Left ventricle myocardium superior (tissue), 1 donor: Measurements from ENCODE around the gene ERN1. TPM values are rescaled to one million over a fixed set of nuclear protein-coding genes. Genes with fewer than 3 reads are reported as not detected.
A peak's percentile ranks its signal among the peaks of the same experiment; 100 is the strongest.

ENCODE experiments used
- ATAC-seq: fragments of 200-7000 bp; cut with Tn5 transposase; one replicate; pipeline ENCODE4 v1.9.1; 2020; ENCODE audit warnings: mild to moderate bottlenecking, moderate library complexity
- DNase-seq: peaks from one replicate; pipeline ENCODE4 v3.0.0-alpha.2; 2020
- intact Hi-C: fragments of 100-400 bp; cut with micrococcal nuclease; formaldehyde crosslinking; loops from one replicate; pipeline ENCODE4 v1.11.0; 2022
- total RNA-seq: library from RNA; stranded (reverse); fragmentation: NEBNext Ultra II Directional; extraction: Animal tissue kit (Norgen Biotek cat#: 25700); gene quantifications from one replicate; pipeline ENCODE4 v1.2.1, GENCODE V29; 2021
- donor health status: DM: no; HTN: yes; CAD: no; lungs with severe emphysema.

The ERN1 gene
- total RNA-seq, 1 donor from 2014 or later, result 9.0 TPM

DNA sequence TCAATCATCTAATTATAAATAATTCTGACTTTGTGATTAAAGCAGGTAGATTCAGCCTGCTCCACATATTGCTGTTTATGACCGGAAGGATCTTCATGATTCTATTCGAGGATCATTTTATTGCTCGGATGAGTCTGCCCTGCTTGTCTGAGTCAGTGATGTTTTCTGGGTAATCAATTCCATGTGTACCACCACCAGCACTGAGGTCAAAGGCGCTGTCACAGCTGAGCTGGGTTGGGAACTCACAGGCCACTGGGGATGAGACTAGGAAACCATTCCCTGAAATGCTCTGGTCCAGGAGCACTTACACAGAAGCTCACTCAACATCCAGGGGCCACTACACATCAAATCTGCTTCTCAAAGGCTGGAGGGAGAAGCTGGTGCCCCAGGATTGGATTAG, 30.4 kb upstream of the ERN1 start:
- no peak for DNase-seq
- ATAC-seq, result no peak
- intact Hi-C loops, result loop anchor here (5.0 kb wide), 1 partner anchor 67 kb away; no protein-coding TSS in a partner anchor

DNA sequence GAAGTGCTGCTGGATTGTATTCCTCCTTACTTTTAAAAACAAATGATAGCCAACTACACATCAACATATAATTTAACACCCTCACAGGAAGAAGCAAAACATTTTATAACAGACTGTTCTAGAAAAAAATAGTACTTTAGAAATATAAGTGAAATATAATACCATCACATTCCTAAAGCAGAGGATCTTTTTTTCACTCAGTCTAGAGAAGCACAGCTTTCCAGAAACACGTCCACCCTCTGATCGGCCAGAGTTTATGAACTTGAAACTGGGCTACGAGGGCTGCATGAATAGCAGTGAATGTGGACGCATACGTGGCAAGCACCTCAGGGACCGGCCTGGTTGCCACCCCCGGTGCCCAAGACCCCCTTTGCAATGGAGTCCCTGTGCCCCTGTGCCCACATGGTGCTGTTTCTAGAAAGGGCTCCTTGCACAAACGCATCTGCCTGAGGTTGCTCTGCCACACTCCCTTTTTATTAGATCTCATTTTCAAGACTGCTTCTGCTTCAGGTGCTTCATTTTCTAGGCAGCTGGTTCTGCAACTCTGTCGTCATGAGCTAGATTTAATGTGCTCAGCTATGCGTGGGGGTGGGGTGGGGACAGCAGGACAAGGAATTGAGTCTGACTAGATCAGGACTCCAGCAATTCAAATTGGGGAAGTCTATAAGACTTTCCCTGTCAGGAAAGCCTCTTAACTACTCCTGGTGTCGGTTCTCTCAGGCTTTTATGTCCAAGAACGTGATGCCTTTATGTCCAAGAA, 29.1 kb upstream of the ERN1 start:
- no peak for DNase-seq
- ATAC-seq, result no peak
- intact Hi-C loops, result no loop called here

DNA sequence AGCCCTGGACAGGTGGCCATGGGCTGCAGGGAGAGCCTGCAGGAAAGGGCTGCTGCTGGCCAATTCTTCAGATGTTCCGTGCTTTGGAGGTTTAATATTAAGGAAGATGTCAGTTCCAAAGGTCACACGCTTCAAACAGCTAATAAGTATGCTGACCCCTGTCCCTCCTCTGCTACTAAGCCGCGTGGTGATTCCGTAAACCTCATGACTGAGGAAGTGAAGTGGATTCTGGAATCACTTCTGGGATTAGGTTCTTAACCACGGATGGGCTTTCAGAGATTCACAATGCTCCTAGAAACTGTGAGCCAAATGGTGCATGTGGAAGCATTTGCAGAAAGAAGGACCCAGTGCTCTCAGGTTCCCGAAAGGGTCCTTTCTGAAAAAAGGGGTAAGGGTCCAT, 28.5 kb upstream of the ERN1 start:
- no peak for ATAC-seq
- DNase-seq, result no peak
- intact Hi-C loops, result no loop called here

GRCh38 chr17:64157669-64158180, 27.8 kb upstream of the ERN1 start:
- DNase-seq (no peak), ATAC-seq (no peak)
- intact Hi-C loops, result no loop called here

DNA sequence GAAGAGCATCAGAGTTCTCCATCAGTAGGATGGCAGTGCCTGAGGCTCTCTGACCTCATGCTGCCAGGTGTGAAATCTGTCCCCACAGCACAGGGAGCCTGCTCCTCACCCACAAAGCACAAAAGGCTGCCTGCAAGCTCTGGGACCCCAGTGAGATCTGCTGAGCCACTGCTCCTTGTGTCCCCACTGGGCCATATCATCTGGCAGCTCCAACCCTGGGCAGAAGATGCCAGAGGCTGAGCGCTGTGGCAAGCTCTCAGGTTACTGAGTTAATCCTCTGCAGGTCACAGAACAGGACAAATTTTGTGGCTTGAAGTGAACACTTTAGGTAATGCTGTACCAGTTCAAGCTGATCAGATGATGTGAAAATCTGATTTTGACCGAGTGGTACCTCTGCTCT, 26.7 kb upstream of the ERN1 start:
- intact Hi-C loops, result no loop called here
- peak; percentile 59 for DNase-seq

DNA sequence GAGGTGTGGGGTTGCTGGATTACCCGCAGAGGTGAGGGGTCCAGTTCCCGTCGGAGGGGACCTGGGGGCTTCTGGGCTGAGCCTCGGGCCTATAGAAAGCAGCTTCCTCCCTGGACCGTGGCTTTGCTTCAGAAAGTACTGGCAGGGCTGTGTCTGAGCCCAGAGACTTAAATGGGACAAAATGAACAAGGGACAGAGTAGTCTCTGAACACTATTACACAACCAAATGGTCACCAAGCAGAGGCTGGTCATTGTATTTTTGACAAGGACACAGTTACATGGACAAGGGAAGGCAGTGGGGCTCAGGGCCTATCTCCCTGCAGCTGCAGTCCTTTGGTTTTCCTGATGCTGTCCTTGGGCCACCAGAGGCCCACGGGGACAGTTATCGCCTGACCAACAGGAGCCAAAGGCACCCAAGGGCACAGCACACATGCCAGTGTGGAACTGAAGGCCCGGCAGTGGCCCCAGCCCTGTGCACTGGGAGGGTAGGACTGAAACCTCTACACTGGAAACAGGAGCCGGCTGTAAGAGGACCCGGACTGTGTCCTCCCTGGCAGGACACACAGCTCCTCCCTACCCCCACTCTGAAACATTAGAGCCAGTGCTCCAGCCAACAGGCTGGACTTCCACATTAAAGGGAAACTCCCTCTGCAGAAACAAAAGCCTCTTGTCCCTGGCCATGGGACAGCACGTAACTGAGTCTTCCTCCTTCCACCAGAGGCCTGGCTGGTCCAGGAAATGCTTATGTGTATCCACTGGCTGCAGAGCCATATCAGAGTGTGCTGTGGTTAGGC, 26.0 kb upstream of the ERN1 start:
- DNase-seq, result peak; percentile 83
- intact Hi-C loops, result no loop called here
- ATAC-seq, result peak; percentile 94

More for the DNA sequence above, 26.7 kb upstream of the ERN1 start:
- ATAC-seq, result peak; percentile 35

DNA sequence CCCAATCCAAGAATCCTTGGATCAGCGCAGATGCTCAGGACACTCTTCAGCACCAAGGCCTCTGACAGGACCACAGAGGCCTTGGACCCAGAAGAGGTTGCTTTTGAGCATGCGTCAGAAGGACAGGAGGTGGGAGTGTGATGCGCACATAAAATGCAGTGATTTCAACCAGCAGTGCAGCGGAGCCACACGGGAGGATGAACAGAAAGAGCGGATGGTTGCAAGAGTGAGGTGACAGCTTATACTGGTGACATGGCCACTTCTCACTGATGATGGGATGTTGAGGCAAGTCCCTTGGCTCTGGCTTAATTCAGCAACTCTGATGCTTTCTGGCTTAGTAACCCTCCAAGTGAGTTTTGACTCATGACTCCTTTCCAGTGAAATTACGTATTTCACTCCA, 25.2 kb upstream of the ERN1 start:
- ATAC-seq, result no peak
- DNase-seq, result no peak
- intact Hi-C loops, result no loop called here

GRCh38 chr17:64154717-64155116, 24.8 kb upstream of the ERN1 start:
- ATAC-seq (no peak), DNase-seq (peak; percentile 47)
- intact Hi-C loops, result no loop called here

DNA sequence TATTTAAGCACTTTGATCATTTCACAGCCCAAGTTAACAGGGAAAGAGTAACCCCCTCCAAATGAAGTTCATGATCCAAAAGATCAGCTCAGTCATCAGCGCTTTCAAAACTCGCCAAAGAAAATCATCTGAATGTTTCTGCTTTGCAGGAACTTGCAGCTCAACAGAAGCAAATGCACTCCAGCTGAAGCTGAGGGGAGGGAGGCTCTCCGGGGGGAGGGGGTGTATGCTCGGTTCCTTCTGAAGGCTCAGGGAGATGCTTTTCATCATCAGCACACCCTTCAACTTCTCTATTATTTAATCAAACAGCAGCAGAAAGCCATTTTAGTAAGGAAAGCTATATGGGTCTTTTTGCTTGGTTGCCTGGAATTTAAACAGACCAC, 24.4 kb upstream of the ERN1 start:
- no peak for DNase-seq
- intact Hi-C loops, result no loop called here
- ATAC-seq, result no peak

DNA sequence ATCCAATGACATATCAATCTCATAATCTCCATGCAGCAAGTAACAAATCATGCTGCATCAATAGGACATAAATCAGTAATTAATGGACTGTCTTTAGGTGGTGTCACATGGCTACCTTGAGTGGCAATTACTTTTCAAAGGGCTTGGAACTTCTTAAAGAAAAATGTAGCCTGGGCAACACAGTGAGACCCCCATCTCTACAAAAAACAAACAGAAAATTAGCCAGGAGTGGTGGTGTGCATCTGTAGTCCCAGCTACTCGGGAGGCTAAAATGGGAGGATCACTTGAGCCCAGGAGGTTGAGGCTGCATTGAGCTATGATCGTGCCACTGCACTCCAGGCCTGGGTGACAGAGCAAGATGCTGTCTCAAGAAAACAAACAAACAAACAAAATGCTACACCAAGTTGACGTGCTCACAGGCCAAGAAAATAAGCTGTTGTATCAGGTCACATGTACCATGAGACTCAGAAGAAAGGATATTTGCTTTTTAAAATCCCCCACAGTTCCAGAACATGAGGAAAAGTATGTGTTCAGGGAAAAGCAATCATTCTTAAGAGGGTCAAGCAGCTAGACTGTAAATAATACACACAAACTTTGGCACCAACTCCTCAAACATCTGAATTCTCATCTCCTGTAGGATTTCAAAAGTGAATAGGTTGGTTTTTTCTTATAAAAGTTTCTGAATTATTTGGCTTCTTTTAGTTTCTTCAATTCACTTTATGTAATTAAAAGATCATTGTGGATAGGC, 23.8 kb upstream of the ERN1 start:
- DNase-seq (no peak), ATAC-seq (no peak)
- intact Hi-C loops, result no loop called here

DNA sequence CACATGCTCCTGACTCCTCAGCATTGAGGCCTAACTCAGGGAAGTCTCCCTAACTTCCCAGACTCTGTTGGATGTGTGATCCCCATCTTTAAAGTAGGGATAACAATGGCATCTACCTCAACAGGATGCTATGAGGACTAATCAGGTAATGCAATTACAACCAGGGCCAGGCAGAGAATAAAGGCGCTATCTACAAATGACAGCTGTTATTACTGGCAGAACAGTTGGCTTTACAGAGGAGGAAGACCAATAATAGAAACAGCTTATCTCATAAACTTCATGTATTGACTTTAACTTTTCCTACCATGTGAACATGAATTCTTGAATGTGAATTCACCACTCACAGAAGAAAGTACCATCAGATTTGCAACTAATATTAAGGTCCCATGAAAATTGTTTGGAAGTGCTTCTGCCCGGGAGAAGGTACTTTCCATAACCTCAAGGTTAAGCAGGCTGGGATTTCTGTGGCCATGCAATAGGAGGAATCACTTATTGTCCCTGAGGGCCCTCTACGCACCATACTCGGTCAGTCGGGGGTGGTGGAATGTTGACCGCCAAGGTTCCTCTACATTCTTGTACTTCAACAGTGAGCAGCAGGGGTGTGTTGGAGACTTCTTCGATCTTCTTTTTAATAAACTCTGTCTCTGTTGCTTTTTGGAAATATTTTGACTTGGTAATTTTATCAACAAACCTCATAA, 22.6 kb upstream of the ERN1 start:
- intact Hi-C loops, result no loop called here
- ATAC-seq (peak; percentile 36), DNase-seq (no peak)

DNA sequence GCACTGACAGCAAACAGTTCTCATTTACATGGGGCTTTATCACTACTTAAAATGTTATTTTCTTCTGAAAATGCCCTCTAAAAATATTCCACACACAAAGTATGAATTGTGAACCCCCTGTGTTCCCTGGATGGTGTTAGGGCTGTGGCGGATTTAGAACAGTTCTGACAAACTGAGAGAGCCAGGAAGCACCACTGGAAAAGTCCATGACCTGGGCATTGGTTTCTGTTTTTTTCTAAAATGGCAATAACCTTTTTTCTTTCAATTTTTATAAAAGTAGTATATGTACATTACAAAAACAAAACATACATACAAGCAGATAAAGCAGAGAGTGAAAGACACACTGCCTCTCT, 21.0 kb upstream of the ERN1 start:
- ATAC-seq (no peak), DNase-seq (no peak)
- intact Hi-C loops, result no loop called here

DNA sequence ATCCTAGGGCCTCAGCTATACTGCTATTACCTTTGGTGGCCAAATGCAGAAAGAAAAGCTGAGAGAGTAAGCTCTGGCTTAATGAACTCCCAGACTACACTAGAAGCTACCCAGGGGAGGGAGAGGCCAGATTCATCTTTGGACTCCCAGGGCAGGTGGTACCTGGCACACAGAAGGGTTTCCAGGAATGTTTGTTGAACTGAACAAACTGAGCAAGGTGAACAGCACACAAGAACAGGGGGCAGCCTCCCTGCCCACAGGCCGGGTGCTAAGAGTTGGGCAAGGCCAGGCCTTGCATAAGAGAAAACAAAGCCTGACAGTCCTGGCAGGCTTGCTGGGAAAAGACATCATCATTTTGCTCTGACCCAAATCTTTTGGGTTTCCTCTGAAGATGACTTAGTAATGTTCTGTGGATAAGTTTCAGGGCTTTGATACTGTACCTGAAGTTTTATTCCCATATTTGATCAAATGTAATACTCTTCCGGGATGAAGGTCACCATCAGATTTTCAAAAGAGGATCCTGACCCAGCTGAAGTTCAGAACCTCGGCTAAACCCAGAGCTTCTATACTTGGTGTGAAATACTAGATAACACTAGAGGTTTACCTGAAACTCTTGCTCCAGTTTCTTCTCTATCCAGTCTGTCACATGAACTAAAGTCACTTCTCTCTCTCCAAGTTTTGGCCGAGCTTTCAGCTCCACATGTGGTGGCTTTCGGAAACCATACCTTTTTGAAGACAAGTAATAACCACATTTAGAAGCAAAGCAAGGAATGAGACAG, 20.5 kb upstream of the ERN1 start:
- intact Hi-C loops, result no loop called here
- DNase-seq, result no peak
- no peak for ATAC-seq

- no peak for DNase-seq
- no peak for ATAC-seq
- intact Hi-C loops, result loop anchor here (5.0 kb wide), 2 partner anchors 113 to 133 kb away; partner anchors contain the start of gene TEX2
Observed at GRCh38 chr17:64149196-64149595, 19.3 kb upstream of the ERN1 start.

- ATAC-seq (peak; percentile 27), DNase-seq (peak; percentile 55)
- intact Hi-C loops, result loop anchor here (5.0 kb wide), 2 partner anchors 114 to 134 kb away; partner anchors contain the start of gene TEX2
Observed at GRCh38 chr17:64148699-64149098, 18.8 kb upstream of the ERN1 start.

GRCh38 chr17:64148017-64148631, 18.2 kb upstream of the ERN1 start:
- intact Hi-C loops, result loop anchor here (5.0 kb wide), 2 partner anchors 114 to 134 kb away; partner anchors contain the start of gene TEX2
- no peak for DNase-seq
- no peak for ATAC-seq

DNA sequence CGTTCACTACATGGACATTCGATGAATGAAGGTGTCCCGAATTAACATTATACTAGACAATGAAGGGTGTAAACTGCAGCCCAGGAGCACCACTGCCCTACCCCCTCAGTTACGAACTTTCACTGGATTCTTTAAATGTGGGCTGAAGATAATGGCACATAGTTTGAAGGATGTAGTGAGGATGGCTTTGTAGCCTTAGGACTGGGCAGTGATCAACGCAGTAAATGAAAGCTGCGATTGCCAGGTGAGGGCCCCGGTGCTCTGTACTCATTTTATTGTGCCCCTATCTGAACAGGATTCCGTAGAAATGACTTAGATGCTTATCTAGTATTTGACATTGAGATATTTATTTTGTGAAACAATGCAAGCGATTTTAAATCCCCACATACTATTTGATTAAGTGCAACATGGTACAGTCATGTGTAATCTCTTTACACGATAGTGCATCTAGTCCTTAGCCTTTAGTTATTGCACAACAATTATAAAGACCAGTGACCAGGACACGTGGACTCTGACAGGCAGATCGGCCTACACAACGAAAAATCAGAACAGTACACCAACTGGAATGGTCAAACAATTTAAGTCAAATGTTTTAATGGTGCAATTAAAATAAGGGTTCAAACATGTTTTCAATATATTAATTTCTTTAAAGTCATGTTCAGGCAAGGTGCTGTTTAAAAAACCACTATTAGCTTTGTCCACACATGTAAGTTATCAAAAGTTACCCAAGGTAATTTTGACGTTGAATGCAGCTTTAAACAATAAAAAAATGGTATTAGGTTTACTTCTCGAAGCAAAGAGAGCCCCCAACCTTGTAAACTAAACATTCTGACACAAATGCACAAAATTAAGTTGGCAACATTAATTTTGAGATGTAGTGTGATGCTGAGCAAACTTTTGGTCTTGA, 17.4 kb upstream of the ERN1 start:
- ATAC-seq, result no peak
- intact Hi-C loops, result loop anchor here (5.0 kb wide), 2 partner anchors 115 to 135 kb away; partner anchors contain the start of gene TEX2
- DNase-seq, result no peak
